Erythroblast (primary cell): Measurements from ENCODE around the gene UBXN6.

ENCODE experiments used
- GATA1 ChIP-seq: IDR thresholded peaks from 2 replicates; pipeline ENCODE4 v1.6.1; 2011; ENCODE audit warnings: low read depth, mild to moderate bottlenecking, control low read depth, low read length, moderate library complexity
- POLR2A ChIP-seq: IDR thresholded peaks from 2 replicates; pipeline ENCODE4 v1.6.1; 2011; ENCODE audit warnings: mild to moderate bottlenecking, low read length

GRCh38 chr19:4454747-4455718 lies 2.6 kb downstream of the UBXN6 start:
- TF ChIP-seq POLR2A = peak; percentile 79
- no peak for TF ChIP-seq GATA1
